H1 (cell line): ENCODE data around the gene NOB1. TPM values are rescaled to one million over a fixed set of nuclear protein-coding genes. Genes with fewer than 3 reads are reported as not detected.
A peak's percentile ranks its signal among the peaks of the same experiment; 100 is the strongest.

Experiments
- EP300 ChIP-seq, 2 experiments: IDR thresholded peaks; 1 replicate in 1 of 2; 2 replicates in 1 of 2; pipeline ENCODE4 v1.6.1; 2011 to 2012; ENCODE audit warnings: low read depth in 2 of 2, low read length in 2 of 2, mild to moderate bottlenecking in 2 of 2, borderline replicate concordance in 1 of 2, inconsistent platforms in 1 of 2, moderate library complexity in 1 of 2
- GTF2F1 ChIP-seq: IDR thresholded peaks from 2 replicates; pipeline ENCODE4 v1.6.1; 2012; ENCODE audit warnings: low read depth, low read length, improper control_type of control experiment, borderline replicate concordance
- KDM1A ChIP-seq: fragments of 200-600, 300-600 bp; sonication (generic); IDR thresholded peaks from 2 replicates; pipeline ENCODE4 v1.7.1; 2016; ENCODE audit warnings: mild to moderate bottlenecking, low read length, borderline replicate concordance
- PHF8 ChIP-seq: fragments of 200-600 bp; sonication (generic); conservative IDR thresholded peaks from 2 replicates; pipeline ENCODE4 v1.7.1; 2012; ENCODE audit warnings: low read depth, mild to moderate bottlenecking, inconsistent platforms, low read length, moderate library complexity
- POLR2AphosphoS5 ChIP-seq: IDR thresholded peaks from 2 replicates; pipeline ENCODE4 v1.6.1; 2011; ENCODE audit warnings: low read depth, low read length
- POU5F1 ChIP-seq: IDR thresholded peaks from 2 replicates; pipeline ENCODE4 v1.6.1; 2011; ENCODE audit warnings: low read depth, mild to moderate bottlenecking, low read length, moderate library complexity
- RBBP5 ChIP-seq: IDR thresholded peaks from 2 replicates; pipeline ENCODE4 v1.7.1; 2012; ENCODE audit warnings: low read depth, mild to moderate bottlenecking, inconsistent platforms, low read length, moderate library complexity, borderline replicate concordance
- SIN3A ChIP-seq, 2 experiments: IDR thresholded peaks in 1 of 2; conservative IDR thresholded peaks in 1 of 2; 2 replicates each; pipeline ENCODE4 v1.6.1; 2011 to 2012; ENCODE audit warnings: low read length in 2 of 2, improper control_type of control experiment in 1 of 2, low read depth in 1 of 2, mild to moderate bottlenecking in 1 of 2
- SP4 ChIP-seq: IDR thresholded peaks from 2 replicates; pipeline ENCODE4 v1.6.1; 2012; ENCODE audit warnings: low read length, inconsistent platforms
- SUZ12 ChIP-seq: fragments of 200-600 bp; sonication (generic); IDR thresholded peaks from 2 replicates; pipeline ENCODE4 v1.6.1; 2012; ENCODE audit warnings: mild to moderate bottlenecking, inconsistent platforms, low read length, moderate library complexity, mixed read lengths
- TAF7 ChIP-seq: optimal IDR thresholded peaks from 2 replicates; pipeline ENCODE3; 2011; ENCODE audit warnings: low read depth, mild to moderate bottlenecking, inconsistent platforms, low read length, moderate library complexity, borderline replicate concordance
- TBP ChIP-seq: IDR thresholded peaks from 2 replicates; pipeline ENCODE4 v1.6.1; 2011; ENCODE audit warnings: low read depth, low read length, improper control_type of control experiment
- polyA plus RNA-seq, 7 experiments: library from polyadenylated mRNA; depleted of rRNA in 3 of 7; stranded (reverse) in 5 of 7; unstranded in 2 of 7; fragments of >200 nt in 5 of 7; fragments of 200-250 nt in 2 of 7; gene quantifications; 1 replicate in 5 of 7; 2 replicates in 1 of 7; 4 replicates in 1 of 7; pipeline versions ENCODE4 v1.2.1 to v1.2.3, GENCODE V29; 2011 to 2013; ENCODE audit warnings: missing spikeins in 2 of 7, mixed read lengths in 2 of 7
- total RNA-seq: library from RNA; stranded (reverse); fragmentation: NEBNext Ultra II Directional; extraction: Animal tissue kit (Norgen Biotek cat#: 25700); gene quantifications from 2 replicates; pipeline ENCODE4 v1.2.1, GENCODE V29; 2021
- TF ChIP-seq, protein P1 (sequence below), 3 experiments: IDR thresholded peaks; 1 replicate in 2 of 3; 2 replicates in 1 of 3; pipeline versions ENCODE4 v1.5.1 to v1.6.1; 2011; ENCODE audit warnings: low read length in 3 of 3, mild to moderate bottlenecking in 3 of 3, inconsistent platforms in 2 of 3, low read depth in 1 of 3, moderate library complexity in 1 of 3; ENCODE audit not compliant: insufficient read depth in 1 of 3; ENCODE audit errors: control extremely low read depth in 1 of 3
- TF ChIP-seq, protein P2 (sequence below): IDR thresholded peaks from 2 replicates; pipeline ENCODE4 v1.6.1; 2011; ENCODE audit warnings: low read depth, mild to moderate bottlenecking, low read length; ENCODE audit not compliant: insufficient read depth

Gene NOB1
- total and polyA plus RNA-seq, 2 of the 8 experiments (the other 6 are each of a cell fraction or from before 2014, with no cell fraction given): 88.2 to 108 TPM

DNA sequence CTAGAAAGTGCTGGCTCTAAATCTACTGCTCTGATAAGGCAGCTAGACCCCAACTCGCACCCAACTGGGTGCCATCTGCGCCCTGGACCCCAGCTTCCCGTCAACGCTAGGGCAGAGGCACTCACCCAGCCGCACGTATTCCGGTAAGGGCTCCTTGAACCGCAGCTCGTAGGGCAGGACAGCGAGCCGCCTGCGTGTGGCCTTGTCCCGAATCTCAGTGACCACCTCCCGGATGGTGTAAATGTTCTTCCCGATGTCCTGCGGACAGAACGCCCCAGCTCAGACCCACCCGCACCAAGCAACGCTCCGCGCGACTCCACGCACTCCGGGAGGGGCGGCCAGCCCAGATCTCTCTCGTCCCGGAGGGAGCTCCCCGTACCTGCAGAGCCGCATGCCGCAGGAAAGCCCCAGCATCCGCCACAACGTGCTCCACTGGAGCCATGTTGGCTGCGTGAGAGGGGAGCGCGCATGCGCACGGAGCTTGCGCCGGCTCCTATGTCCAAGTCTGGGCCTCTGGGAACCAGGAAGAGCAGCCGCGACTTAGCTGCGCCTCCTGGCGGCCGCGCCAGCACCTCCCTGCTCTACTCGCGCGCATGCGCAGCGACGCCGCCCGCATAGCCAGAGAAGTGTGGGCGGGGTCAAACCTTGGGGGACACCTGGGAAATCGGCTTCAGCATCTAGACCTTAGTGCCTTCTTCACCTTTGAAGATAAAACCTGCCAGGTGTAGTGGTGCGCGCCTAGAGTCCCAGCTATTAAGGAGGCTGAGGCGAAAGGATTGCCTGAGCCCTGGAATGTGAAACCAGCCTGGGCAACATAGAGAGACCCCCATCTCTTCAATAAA lies at the start of gene NOB1 (continued):
- TF ChIP-seq GTF2F1 (no peak), SP4 (peak; percentile 89; the same call in 1 of the 2 replicates), TBP (peak; percentile 86), SUZ12 (no peak), SIN3A (conservative IDR thresholded peaks at IDR 0.05 in 1 of 2, IDR thresholded peaks at IDR 0.05 in 1 of 2; ENCODE audit: low read depth in 1 of 2, low read length in 2 of 2) (peak; percentile 54 to 81; a peak in 3 of 4 replicates), TAF7 (peak; percentile 39), RBBP5 (0 out of 2 replicates have a peak, but pooled peaks have one; percentile 43), POLR2AphosphoS5 (peak; percentile 96), PHF8 (peak; percentile 99), EP300 (IDR thresholded peaks at IDR 0.05; ENCODE audit: borderline replicate concordance in 1 of 2, low read depth in 2 of 2, low read length in 2 of 2) (no peak), KDM1A (no peak), POU5F1 (no peak)
- TF ChIP-seq, protein P1, sequence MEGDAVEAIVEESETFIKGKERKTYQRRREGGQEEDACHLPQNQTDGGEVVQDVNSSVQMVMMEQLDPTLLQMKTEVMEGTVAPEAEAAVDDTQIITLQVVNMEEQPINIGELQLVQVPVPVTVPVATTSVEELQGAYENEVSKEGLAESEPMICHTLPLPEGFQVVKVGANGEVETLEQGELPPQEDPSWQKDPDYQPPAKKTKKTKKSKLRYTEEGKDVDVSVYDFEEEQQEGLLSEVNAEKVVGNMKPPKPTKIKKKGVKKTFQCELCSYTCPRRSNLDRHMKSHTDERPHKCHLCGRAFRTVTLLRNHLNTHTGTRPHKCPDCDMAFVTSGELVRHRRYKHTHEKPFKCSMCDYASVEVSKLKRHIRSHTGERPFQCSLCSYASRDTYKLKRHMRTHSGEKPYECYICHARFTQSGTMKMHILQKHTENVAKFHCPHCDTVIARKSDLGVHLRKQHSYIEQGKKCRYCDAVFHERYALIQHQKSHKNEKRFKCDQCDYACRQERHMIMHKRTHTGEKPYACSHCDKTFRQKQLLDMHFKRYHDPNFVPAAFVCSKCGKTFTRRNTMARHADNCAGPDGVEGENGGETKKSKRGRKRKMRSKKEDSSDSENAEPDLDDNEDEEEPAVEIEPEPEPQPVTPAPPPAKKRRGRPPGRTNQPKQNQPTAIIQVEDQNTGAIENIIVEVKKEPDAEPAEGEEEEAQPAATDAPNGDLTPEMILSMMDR (IDR thresholded peaks at IDR 0.05; ENCODE audit: control extremely low read depth in 1 of 3, insufficient read depth in 1 of 3, low read depth in 1 of 3, low read length in 3 of 3): peak; percentile 91 to 100 (median 95)
- TF ChIP-seq, protein P2, sequence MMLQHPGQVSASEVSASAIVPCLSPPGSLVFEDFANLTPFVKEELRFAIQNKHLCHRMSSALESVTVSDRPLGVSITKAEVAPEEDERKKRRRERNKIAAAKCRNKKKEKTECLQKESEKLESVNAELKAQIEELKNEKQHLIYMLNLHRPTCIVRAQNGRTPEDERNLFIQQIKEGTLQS: peak; percentile 76; the same call in 1 of the 2 replicates
